NCI-H2227 treated with DMSO at 0.1 percent for 48 hours (cell line): ENCODE measurements around the gene CDKN1C.

Source experiments
- DNase-seq: peaks from one replicate; lab custom pipeline; 2025; lab: John Stamatoyannopoulos, UW

CDKN1C gene

DNA sequence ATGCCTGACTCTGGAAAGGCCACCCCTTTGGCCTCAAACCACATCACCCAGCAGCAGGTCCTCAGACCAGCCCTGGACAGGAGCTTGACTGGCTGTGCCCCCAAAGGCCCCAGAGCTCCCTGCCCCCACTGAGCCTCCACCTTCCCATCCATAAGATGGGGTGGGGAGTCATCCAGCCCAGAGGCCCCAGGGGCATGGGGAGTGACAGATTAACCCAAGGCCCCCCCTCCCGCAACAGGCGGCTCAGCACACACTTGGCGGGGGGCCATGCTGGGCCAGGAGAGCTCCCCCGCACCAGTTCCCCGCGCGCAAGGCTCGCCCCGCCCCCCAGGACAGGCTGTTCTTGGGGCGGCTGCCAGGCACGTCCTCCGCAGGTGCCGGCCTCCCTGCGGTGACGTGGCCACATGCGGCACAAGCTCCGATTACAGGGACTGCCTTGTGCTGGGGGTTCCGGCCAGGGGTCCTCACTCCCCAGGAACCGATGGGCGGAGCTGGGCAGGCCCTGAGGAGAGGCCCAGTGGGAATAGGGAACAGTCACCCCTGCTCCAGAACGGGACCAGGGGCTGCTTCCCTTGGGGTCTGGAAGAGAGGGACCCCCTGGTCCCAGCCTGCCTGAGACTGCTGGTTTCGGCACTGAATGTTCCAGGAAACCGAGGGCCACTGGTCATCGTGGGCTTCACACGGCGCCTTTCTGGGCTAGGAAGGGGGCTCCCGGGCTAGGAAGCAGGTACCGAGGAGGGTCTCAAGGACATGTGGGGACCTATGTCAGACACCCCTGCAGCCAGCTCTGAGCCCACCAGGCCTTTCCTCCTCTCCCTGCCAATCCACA lies 5.1 kb upstream of the CDKN1C start:
- no peak for DNase-seq

- DNase-seq: no peak
Measured at GRCh38 chr11:2889362-2890273, 4.0 kb upstream of the CDKN1C start.

DNA sequence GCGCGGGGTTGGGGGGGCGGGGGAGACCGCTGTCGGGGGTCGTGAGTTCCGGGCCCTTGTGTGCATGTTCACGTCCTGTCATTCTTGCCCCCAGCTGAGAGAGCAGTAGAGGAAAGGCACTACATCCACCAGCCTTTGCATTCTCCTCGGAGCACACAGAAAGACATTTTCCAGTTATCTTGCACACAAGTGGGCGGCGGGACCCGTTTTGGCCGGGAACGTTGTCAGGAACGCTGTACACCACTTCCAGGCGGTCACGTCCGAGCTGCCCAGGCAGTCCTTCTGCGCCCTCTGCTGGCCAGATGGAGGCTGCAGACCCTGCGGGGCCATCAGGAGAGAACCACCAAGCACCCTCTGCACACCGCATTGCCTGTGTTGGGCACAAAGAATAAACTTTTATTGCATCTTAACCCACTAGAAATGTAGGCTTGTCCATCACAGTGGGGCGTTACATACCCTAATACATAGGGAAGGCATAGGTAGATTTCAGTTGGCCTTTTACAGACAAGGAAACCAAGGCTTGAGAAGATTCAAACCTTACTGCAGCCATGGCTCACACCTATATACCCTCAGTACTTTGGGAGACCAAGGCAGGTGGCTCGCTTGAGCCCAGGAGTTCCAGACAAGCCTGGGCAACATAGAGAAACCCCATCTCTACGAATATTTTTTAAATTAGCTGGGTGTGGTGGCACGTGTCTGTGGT lies 2.8 kb upstream of the CDKN1C start:
- peak; percentile 80 for DNase-seq

DNA sequence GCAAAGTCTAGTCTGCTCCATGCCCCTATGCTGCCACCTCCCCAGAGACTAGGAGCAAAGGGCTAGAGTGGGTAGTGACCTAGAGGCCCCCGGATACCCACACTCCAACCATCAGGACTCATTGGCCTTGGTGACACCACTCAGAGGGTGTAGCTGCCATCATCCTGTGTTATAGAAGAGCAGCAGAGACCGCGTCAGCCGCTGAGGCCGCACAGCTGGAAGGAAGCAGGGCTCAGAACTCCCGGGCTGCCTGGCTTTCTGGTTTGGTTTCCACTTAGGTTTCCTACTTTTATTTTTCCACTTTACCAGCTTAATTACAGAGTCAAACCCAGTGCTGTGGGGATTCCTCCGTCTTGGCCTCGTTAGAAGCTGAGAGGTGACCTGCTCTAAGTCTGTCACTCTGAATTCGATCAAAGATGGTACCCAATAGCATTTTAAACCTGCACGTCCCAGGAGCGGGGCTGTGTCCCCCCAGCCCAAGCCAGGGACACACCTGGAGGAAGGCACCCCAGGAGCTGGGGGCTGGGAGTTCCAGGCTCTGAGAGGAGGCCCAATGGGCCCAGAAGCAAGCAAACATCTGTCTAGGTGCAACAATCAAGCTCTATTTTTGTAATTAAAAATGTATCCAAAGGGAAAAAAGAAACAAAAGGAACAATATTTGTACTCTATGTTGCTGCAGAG lies 2.1 kb upstream of the CDKN1C start:
- DNase-seq: no peak

DNA sequence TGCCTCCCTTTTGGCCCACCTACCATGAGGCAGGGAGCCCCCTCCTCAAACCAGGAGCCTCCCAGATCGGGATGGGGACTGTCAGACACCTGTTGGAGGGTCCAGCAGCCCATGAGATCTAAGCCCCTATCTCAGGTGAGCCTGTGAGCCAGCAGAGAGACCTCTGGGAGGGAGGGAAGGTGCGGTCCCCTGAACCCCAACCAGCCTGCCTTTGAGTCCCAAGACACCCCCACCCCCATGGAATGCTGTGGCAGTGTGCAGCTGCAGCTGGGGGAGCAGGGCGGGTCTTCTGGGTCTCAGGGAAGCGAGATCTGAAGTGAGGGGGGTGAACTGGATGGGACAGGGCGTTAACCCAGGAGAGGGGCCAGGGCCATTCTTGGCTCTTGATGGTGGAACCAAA lies 1.4 kb upstream of the CDKN1C start:
- DNase-seq: no peak

GRCh38 chr11:2886191-2886894 lies 768 bp upstream of the CDKN1C start:
- no peak for DNase-seq

GRCh38 chr11:2885017-2885677 lies 428 bp downstream of the CDKN1C start:
- DNase-seq: peak; percentile 67

DNA sequence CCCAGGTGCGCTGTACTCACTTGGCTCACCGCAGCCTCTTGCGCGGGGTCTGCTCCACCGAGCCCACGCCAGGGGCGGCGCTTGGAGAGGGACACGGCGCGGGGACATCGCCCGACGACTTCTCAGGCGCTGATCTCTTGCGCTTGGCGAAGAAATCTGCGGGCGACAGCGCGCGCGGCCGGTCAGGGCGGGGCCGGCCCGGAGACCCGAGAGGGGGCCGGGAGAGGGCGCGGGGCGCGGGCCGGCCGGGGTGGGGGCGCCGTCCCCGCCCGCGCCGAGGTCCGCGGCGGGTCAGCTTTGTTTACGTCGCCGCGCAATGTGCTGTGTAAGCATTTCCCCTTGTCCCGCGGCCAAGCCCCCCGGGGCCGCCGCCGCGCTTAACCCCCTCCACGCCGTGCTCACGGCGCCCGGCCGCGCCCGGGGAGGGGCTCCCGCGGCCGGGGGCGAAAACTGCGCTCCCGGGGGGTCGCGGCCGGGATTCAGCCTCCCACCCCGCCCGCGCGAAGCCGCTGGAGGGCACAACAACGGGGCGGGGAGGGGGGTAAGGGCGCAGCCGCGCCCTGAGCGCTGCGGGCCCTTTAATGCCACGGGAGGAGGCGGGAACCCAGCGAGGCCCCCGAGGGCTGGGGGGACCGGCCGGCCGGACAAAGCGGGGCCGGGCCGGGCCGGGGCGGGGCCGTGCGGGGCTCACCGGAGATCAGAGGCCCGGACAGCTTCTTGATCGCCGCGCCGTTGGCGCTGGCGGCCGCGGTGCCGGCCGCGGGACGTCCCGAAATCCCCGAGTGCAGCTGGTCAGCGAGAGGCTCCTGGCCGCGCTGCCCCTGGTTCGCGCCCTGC lies 1.4 kb downstream of the CDKN1C start:
- DNase-seq: no peak

DNA sequence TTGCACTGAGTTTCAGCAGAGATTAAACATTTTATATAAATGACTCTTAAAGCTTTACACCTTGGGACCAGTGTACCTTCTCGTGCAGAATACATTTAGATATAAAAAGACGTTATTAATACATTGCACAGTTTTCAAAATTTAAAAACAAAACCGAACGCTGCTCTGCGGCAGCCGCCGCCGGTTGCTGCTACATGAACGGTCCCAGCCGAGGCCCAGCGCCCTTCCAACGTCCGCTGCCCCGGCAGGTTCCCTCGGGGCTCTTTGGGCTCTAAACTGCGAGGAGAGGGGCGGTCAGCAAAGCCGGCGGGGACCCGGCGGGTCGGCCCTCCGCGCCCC lies 2.0 kb downstream of the CDKN1C start:
- DNase-seq: peak; percentile 18

DNA sequence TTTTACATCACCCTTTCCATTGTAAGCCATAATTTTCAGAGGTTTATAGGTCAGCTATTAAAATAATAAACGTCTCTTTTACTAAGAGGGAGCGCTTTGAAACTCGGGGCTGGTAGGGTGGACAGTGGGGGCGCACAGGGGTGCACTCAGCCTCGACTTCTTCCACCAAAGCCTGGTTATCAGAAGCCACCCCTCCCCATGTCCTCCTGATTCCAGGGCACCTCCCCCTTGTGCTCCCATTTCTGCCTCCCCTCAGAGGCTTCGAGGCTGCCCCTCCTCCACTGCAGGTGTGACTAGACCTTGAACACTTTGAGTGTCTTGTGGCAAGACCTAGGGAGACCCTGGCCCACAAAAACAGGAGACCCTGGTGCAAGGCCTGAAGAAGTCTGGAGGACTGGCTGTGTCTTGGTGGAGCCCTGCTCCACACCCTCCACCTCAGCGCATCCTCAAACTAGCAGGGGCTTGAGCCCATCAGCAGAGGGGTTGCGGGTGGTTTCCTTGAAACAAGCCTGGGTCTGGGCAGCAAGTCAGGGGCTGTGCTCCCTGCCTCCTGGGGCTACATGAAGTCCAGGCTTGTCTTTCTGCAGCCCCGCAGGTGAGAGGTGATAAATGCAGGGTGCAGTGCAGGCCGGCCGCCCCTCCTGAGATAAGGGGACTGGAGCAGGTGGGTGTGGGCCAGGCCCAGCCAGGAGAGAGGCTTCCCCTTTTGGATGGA lies 3.0 kb downstream of the CDKN1C start:
- DNase-seq: no peak

- DNase-seq: peak; percentile 55
Measured at GRCh38 chr11:2881981-2882375, 3.6 kb downstream of the CDKN1C start.

- DNase-seq: peak; percentile 52
Measured at GRCh38 chr11:2881076-2881980, 4.2 kb downstream of the CDKN1C start.

DNA sequence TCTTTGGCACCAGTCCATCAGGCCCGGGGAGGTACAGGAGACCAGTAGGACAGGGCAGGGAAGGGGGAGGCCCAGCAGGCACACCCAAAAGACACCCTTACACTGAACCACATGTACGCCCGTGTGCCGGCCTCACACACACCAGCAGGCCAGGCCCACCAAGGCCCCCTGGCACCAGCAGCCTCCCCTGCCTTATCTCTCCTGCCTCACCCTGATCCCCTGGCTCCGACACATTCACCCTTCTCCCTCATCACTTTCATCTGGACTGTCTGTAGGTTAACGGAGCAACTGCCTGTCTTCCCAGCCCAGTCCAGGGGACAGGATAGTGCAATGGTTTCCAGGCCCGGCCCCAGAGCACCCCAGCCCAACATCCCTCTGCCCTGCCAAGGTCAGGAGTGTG lies 4.9 kb downstream of the CDKN1C start:
- no peak for DNase-seq

GRCh38 chr11:2878782-2879181 lies 6.8 kb downstream of the CDKN1C start:
- no peak for DNase-seq

DNA sequence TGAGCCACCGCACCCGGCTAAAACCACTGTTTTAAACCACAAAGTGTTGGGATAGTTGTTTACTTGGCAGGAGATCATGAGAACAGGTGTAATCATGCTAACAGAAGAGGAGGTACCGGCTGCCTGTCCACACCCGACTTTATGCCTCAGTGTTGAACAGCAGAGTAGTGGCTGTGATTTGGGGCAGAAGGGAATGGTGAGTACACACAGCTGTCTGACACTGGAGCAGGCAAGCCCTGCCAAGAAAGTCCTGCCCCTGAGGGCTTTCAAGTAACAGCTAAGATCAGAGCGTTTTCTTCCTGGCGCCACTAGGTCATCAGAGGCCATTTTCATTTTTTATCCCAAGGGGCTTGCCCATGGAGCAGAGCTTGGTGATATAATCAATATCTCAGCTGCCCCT lies 8.1 kb downstream of the CDKN1C start:
- DNase-seq: no peak

DNA sequence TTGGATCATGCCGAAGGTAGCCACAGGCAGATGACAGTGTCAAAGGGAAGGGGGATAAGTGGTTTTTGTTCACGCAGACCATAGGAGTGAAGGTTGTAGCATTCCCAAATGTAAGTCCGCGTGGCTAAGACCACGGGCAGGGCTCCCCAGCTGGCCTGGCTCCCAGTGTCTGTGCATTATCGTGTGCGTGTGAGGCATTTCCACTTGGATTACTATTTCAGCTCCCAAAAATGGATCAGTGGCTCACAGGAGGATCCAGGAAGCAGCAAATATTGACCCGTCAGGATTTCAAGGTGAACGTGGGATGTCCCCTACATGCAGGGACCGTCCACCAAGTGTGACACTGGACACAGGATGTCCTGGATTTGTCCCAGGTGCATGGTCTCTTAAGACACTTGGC lies 10.6 kb downstream of the CDKN1C start:
- no peak for DNase-seq

- DNase-seq: no peak
Measured at GRCh38 chr11:2870969-2871680, 14.4 kb downstream of the CDKN1C start.

GRCh38 chr11:2870460-2870859 lies 15.1 kb downstream of the CDKN1C start:
- no peak for DNase-seq
